Measurements from ENCODE around the gene UNKL.
"Not testable (repeated sequence)": the region's sequence is repeated elsewhere in the genome, so short reads cannot be mapped to it uniquely, and the experiment has no call there.

UNKL gene

GRCh38 chr16:1337486-1337885 lies 77.0 kb downstream of the UNKL start:
- DNase-seq (ENCODE audit: low read depth) = no peak

DNA sequence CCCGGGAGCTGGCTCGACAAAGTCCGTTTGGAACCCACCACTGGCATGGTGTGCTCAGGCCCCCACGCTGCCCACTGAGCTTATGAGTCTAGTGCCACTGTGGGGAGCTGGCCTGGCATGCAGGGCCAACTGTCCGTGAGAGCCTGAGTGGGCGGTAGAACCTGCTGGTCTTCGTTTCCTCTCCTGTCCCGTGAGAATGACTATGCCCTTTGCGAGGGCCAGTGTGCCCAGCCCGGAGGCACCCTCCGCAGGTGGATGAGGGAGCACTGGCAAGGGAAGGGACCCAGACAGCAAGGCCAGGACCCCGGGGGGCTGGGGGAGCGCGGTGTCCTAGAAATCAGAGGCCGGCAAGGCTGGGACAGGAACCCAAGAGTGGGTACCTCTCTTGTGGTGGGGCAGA lies 77.9 kb downstream of the UNKL start:
- no peak for DNase-seq (ENCODE audit: low read depth)

DNA sequence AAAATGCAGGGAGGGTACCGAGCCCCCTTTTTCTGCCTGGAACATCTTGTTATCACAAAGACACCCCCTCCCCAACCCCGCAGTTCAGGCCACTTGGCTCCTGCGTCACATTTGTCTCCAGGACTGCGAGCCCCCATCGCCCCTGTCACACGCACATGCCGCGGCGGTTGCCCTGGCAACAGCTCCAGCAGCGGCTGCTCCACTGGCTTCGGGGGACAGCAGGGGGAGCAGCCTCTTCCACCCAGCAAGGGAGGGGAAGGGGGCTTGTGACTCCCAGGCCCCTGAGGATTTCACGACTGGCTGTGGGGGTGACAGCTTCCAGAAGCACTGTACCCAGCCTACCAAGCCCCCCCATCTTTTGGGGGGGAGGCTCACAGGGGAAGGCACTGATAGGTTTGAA lies 78.5 kb downstream of the UNKL start:
- no peak for DNase-seq (ENCODE audit: low read depth)

DNA sequence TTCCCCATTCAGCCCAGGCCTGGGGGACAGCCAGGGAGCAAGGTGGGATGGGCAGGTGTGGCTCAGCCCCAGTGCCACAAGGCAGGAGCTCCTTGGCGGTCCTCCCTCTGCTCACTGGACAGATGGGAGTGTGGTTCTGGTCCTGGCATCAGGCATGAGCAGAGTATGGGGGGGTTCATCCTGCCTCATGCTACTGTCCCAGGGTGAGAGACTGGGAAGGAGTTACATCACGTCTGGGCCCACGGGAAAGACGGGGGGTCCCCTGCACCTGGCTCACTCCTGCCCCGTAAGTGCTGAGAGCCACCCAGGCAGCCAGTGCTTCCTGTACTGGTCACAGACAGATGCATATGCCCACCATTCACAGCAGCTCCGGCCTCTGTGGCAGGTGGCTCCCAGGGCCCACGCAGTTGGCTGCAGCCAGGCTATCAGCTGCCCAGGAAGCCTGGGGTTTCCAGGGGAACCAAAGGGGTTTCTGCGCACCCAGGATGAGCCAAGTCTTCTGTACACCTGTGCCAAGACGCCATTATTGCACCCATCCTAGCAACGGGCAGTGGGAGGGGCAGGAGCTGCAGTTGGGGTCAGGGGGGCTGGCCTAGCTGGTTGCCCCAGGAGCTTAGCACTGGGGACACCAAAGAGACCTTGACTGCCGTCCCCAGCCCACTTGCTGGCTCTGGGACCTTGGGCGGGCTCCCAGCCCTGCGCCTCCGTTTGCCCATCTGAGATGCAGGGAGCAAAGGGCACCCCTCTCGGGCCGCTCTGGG lies 79.1 kb downstream of the UNKL start:
- DNase-seq (ENCODE audit: low read depth) = no peak

GRCh38 chr16:1334739-1335138 lies 79.8 kb downstream of the UNKL start:
- DNase-seq (ENCODE audit: low read depth) = no peak

GRCh38 chr16:1333854-1334700 lies 80.4 kb downstream of the UNKL start:
- DNase-seq (ENCODE audit: low read depth) = no peak

- DNase-seq (ENCODE audit: low read depth) = no peak
These were observed 81.2 kb downstream of the UNKL start, which contains the start of gene BAIAP3 for GRCh38 chr16:1333149-1333812. TSS of gene BAIAP3 (plus strand) at chr16:1333645. CDS start at chr16:1338550, 4,905 bp downstream.

DNA sequence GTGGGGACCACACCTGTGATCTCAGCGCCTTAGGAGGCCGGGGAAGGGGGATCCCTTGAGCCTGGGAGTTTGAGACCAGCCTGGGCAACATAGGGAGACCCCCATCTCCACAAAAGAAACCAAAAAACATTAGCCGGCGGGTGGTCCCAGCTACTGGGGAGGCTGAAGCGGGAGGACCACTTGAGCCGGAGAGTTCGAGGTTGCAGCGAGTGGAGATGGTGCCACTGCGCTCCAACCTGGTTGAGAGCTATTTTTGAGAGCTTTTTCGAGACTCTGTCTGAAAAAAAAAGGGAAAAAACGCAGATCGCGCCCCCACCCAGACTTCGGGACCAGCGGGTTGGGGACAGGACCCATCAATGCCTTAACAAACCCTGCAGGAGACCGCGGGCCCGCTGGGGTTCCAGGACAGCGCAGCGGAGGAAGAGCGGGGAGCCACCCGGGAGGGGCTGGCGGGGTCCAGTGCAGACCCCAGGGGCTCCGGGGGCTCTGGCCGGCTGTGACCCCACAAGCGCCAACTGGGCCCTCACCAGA lies 81.8 kb downstream of the UNKL start:
- no peak for DNase-seq (ENCODE audit: low read depth)

GRCh38 chr16:1331712-1332617 lies 82.5 kb downstream of the UNKL start:
- DNase-seq (ENCODE audit: low read depth) = no peak

- DNase-seq (ENCODE audit: low read depth) = no peak
These were observed 83.4 kb downstream of the UNKL start for GRCh38 chr16:1330931-1331711.

GRCh38 chr16:1330260-1330914 lies 84.1 kb downstream of the UNKL start:
- DNase-seq (ENCODE audit: low read depth) = no peak

DNA sequence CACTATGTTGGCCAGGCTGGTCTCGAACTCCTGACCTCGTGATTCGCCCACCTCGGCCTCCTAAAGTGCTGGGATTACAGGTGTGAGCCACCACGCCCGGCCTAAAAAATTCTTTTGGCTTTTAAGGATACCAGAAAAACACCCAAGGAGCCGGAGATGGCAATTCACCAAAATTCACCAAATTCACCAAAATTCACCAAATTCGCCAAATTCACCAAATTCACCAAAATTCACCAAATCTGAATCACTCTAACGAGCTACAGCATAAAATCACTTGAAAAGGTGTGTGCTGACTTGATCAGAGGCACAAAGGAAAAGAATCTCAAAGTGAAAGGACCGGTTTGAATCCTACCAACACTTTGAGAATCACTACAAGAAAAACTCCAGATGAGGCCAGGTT lies 85.5 kb downstream of the UNKL start:
- not testable (repeated sequence) for DNase-seq (ENCODE audit: low read depth)

DNA sequence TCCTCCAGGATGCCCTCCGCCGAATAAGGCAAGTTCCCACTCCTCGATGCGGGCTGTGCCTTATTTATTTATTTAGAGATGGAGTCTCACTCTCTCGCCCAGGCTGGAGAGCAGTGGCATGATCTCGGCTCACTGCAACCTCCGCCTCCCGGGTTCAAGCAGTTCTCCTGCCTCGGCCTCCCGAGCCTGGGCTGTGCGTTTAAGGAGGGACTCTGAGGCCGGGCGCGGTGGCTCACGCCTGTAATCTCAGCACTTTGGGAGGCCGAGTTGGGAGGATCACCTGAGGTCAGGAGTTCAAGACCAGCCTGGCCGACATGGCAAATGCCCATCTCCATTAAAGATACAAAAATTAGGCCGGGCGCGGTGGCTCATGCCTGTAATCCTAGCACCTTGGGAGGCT lies 86.4 kb downstream of the UNKL start:
- DNase-seq (ENCODE audit: low read depth) = not testable (repeated sequence)

GRCh38 chr16:1327619-1327947 lies 86.9 kb downstream of the UNKL start:
- no peak for DNase-seq (ENCODE audit: low read depth)

DNA sequence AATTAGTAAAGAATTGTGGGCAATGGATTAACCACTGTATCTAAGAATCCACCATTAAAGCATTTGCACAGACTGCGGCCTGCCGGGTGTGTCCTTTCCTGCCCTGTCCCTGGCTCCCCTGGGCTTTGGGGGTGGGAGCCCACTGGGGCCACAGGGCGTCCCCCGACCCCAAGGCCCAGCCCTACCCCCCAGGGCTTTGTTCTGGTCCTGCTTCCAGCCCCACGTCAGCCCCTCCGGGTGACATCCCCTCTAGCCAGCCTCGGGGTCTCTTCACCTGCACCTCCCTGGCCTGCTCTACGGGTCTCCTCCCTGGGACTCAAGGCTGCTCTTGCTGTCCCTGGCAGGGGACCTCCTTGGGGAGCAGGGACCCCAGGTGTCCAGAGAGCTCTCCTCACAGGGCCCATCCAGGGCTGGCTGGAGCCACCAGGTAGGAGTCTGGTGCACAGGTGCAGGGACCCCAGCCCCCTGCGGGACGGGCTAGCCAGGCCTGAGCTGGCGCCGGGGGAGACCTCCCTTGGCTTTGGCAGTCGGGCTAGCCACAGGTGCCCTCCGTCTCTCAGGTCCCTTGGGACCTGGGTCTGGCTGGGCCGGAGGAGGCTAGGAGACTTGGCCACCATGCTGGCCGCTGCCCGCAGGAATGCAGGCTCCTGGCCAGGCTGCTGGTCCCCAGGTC lies 87.4 kb downstream of the UNKL start:
- DNase-seq (ENCODE audit: low read depth) = no peak

GRCh38 chr16:1326391-1326790 lies 88.1 kb downstream of the UNKL start:
- no peak for DNase-seq (ENCODE audit: low read depth)

- no peak for DNase-seq (ENCODE audit: low read depth)
These were observed 88.7 kb downstream of the UNKL start for GRCh38 chr16:1325673-1326371.

GRCh38 chr16:1325261-1325660 lies 89.2 kb downstream of the UNKL start:
- no peak for DNase-seq (ENCODE audit: low read depth)

DNA sequence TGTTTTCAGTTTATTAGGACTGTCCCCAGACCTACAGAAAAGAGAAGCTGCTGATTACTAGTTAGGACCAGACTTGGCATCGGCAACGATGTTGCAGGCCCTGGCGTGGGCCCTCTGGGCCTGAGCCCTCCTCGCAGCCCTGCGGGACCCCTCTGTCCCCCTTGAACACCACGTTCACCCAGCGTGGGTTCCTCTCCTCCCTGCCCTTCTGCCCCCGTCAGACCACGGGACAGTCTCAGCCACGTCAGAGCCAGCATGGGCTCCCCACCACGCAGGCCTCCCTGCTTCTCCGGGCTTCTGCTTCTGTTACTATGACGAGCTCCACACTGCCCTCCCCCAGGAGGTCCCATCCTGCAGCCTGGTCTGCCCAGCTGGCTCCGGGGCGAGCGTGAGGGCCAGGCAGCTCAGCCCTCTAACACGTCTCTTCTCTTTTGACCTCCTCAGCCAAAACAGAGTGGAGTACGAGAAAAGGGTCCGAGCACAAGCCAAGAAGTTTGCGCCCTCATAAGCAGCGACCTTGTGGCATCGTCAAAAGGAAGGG lies 90.1 kb downstream of the UNKL start:
- DNase-seq (ENCODE audit: low read depth) = no peak
